ENCODE measurements around the gene SSTR5.
A peak's percentile ranks its signal among the peaks of the same experiment; 100 is the strongest.

Gene SSTR5

GRCh38 chr16:1093284-1094123, 21.0 kb downstream of the SSTR5 start:
- DNase-seq: peak; percentile 36 to 52

- no peak for DNase-seq
Observed at GRCh38 chr16:1094124-1094479, 21.6 kb downstream of the SSTR5 start.

DNA sequence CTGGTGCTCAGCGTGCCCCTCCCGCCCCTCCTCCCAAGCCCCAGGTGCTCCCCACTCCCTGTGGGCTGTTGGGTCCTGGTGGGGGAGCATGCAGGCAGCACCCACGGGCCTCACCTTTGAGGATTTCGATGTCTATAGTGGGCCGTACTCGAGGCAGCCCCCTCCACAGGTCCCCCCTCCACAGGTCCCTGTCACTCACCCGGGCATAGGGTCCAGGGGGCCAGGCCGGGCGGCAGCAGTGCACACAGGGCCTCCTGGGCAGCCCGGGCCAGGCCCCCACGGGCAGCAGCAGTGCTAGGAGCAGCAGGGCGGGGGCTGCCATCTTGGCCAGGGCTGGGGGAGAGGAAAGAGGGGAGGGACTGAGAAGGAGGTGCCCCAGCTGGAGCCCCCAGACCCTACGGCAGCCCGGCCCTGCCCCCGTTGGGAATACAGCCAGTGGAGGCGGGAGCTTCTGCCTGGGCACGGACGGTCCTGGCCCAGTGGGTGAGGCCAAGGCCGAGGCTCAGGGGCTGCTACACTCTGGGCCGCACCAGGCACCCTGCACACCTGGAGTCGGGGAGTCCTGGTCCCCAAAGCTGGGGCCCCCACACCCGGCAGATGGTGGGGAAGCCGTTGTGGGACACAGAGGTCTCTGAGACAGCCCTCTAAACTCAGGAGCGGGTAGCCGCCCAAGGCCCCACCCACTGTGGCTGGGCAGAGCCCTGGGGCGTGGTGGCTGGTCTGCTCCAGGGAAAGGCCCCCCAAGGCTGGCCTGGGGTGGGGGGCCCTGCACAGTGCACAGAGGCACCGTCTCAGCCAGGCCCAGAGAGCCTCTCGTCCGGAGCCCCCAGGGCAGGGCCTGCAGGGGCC, 22.3 kb downstream of the SSTR5 start:
- no peak for DNase-seq

- DNase-seq: no peak
Observed at GRCh38 chr16:1095450-1096168, 23.1 kb downstream of the SSTR5 start.

DNA sequence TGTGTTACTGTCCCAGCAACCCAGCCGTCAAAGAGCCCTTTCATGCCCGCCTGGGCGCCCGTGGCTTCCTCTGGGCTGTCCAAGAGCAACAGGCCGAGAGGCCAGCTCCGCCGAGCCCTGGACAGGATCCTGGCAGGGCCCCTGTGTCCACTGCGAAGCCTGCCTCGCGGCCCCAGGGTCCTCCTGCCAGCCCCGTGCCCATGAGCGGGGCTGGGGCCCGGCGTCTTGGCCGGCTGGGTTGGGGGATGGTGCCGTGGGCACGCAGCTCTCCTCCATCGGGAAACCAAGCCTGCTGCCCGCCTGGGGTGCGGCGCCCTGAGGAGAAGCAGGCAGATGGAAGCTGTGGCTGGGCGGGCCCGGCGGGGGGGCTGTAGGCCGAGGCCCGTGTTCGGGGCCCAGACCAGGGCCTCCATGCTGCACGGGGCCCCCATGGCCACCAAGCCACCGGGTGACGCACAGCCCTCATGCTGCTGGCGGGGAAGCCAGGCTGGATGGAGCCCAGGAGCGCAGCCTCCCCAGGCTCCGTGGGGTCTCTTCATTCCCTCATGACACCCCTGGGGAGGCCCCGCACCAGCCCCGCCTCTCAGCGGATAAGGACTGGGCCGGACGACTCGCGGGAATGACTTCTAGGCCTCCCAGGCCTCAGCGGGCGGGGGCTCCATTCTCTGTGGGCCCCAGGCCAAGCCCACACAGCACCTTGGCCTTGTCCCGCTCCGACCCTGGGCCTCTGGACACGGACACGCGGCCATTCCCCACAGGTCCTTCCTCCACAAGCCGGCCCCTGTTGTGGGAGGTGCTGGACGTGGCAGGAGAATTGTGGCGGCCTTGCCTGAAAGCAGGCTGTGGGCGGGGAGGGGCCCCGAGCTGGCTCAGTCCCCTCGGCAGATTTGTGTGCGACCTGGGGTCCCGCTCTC, 23.9 kb downstream of the SSTR5 start, which contains the start of gene C1QTNF8:
C1QTNF8 (minus strand) TSS at position 76 of the 914 bp plus-strand sequence. CDS start 1,322 bp downstream, outside the sequence.
- DNase-seq: no peak

DNA sequence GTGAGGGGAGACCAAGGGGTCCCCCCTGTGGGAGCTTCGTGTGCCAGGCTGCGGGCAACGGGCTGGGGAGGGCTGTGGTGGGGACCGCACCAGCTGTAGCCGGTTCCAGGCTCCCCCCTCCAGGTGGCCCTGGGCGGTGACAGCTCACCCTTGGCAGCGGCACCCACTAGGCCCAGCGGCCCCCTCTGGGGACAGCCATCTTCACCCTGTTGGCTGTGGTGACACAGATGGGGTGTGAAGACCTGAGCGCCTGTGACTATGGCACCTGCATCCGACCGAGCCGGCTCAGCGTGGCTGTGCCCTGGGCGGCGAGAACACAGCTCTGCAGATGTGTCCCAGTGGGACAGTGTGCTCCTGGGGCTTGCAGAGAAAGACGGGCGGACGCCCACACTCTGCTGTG, 24.6 kb downstream of the SSTR5 start:
- DNase-seq: no peak

GRCh38 chr16:1097800-1098199, 25.3 kb downstream of the SSTR5 start:
- no peak for DNase-seq

DNA sequence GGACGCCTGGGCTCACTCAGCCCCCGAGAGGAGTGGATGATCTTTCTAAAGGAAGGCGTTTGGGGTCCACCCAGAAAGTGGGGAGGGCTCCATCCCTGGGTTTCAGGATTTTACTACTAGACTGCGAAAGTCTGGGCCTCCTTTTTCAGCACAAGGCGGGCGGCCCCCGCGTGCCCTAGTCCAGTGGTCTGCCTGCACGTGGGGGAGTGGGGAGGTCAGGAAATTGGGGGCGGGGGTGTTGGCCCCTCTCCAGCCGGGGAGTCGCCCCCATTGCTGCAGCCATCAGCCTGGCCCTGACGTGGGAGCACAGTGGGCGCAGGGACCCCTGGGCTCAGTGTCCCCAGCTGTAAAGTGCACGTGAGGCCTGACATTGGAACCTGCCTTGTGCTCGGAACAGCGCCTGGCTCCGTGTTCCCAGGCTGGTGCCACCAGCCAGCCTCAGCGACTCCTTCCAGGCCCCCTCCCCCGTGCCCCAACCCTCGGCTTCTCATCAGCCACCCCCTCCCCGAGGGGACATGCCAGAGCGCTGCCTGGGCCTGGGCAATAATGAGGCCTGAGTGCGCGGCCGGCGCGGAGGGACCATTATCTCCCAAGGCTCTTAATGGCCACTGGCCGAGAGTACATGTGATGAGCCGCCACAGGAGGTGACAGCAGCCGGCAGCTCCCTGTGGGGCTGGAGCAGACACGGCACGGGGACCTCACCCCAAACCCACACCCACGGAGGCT, 25.9 kb downstream of the SSTR5 start:
- DNase-seq: no peak

DNA sequence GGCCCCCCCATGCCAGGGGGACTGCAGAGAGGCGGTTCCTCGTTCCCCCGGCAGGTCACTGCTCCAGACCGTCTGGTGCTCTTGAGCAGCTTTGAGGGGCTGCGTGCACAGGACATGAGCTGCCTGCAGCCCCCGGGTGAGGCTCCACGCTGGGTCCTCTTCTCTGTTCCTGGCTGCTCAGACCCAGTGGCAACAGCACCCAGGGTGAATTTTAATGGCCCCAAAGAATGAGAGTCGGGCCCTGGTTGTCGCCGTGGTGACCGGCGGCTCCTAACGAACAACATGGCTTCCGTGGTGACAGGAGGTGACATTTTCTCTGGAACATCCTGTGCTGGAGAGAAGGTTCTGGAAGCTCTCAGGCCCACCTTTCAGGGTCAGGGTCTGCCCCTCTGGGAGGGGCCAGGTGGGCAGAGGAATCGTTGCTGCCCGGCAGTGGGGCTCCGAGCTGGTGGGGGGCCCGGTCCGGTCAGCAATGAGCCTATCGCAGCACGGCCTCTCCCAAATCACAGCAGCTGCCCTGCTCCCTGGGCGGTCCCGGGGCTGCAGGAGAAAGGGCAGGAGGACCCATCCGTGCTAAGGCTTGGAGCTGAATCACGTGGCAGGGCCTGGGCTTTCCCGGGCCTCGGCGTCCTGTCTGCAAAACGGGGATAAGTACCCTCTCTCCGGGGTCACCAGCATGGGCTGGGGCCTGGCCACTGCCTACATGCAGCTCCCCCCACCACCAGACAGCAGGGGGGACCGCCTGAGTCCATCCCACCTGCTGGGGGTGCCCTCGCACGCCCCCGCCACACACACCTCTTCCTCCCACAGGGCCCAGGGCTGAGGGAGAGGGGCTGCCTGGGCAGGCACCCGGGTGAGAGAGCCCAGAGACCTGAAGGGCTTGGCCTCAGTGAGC, 26.9 kb downstream of the SSTR5 start:
- no peak for DNase-seq

- no peak for DNase-seq
Observed at GRCh38 chr16:1100084-1100800, 27.7 kb downstream of the SSTR5 start.

DNA sequence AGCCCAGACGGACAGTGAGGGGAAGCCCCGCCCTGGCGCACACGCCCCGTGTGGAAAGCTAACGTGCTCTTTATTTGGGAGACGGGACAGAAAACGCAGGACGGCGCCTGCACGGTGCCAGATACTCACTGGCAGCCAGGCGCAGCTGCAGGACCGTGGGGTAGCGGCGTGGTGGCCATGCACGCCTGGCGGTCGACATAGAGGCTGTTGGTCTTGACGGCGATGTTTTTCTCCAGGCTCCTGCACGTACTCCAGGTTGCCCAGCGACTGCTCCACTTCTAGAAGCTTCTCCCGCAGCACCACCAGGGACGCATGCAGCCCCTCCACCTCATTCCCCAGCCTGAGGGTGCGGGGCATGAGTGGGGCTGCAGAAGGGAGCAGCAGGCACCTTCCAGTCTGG, 28.6 kb downstream of the SSTR5 start:
- no peak for DNase-seq

DNA sequence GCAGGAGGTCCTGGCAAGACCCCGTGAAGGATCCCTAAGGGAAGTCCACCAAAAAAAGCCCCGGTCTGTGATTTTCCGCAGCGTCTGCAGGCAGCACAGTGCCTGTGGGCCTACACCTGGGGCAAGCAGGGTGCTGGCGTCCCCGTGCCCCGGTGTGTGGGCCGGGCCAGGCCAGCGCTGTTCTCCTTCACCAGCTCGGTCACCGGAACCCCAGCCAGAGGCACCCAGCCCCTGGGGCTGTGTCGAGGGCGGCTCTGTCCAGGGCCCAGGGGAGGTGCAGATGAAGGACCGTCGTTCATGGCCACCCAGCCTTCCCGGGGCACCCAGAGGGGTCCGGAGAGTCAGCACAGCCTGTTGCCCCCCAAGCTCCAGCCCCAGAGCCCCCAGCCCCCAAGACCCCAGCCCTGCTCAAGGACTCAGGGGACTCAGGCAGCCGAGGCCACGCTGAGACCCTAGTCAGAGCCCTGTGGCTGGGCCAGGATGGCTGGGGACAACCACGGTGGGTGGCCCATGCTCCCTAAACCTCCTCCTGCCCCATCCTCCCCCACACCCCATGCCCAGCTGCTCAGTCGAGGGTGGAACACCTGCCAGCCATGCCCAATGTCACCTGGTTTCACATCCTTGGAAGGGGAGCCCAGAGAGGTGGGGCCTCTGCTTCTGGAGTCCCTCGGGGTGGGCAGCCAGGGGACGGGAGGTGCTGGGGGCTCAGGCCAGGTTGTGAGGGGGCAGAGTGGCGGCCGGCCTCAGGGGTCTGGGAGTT, 29.2 kb downstream of the SSTR5 start:
- DNase-seq: no peak

- DNase-seq: no peak
Observed at GRCh38 chr16:1102333-1102700, 29.8 kb downstream of the SSTR5 start.

GRCh38 chr16:1102921-1103635, 30.5 kb downstream of the SSTR5 start:
- peak; percentile 76 to 84 for DNase-seq

DNA sequence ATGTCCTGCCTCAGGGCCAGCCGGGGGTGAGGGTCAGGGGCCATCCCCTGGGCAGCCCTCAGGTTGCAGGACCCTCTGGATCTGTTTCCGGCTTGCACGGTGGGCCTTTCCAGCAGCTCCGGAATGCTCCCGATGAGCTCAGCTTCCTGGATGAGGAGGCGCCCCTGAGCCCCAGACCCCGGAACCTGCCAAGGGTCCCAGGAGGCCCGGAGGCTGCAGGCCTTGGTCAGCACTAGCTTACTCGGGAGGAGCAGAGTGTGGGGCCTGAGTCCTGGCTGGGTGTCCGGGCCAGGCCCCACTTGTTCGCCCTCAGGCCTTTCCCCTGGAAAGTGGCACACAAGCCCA, 31.1 kb downstream of the SSTR5 start:
- DNase-seq: no peak

DNA sequence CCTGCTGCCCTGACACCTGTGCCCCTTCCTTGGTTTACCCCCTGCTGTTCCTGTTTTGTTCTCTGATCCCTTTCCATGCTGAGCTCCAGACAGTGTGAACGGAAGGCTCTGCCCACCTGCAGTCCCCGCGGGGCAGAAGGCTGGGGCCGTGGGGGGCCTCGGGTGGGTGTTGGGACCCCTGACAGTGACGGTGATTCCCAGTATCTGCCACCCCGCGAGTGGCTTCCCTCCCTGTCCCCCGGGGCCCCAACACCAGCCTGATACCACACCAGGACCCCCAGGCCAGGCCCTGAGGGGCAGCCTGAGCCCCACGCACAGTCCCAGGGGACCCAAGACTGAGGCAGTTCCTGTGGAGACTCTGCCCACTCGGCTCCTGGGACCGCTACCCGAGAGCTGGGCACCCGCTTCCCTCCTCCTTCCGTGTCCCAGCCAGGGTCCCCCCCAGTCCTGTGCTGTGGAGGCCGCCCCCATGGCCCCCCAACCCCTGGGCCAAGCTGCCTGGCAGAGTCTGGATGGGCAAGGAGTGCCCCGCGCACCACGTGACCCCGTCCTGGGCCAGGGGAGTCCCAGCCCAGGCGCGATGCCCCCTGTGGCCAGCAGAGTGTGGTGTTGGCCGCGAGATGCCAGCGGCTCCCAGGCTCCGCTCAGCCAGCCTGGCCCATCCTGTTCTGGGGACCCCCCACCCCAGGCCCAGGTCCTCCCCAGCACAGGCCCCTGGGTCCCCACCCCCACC, 33.5 kb downstream of the SSTR5 start:
- DNase-seq: peak; percentile 68 to 71

DNA sequence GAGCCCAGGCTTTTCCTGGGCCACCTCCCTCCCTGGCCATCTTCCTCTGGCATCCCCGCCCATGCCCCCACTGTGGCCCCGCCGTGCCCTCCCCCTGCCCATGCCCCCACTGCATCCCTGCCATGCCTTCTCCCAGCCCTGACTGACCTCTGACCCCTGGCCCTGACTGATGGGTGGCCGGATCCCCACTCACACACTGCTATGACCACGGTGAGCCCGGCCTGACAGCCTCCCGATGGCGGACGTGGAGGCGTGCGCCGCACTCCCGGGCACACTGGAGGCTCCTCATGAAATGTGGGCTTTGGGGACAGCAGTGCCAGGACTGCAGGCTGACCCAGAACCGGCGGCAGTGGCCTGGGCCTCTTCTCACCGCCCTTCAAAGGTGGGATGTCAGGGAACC, 34.1 kb downstream of the SSTR5 start:
- DNase-seq: no peak

DNA sequence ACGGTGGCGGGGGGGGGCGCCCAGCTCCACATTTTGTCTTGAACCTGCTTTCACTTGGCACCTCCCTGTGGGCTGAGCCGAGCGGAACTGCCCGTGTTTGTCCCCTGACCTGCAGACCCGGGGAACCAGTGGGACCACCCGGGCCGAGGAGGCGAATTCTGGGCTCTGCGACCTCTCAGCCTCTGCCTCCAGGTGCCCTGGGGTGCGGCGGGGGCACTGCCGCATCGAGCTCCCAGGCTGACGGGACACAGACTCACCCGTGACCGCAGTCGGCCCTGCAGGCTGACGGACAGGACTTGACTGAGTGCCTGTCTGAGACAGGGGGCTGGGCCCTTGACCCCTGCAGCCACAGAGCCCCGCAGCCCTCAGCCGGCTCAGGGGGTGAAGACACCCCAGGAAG, 34.6 kb downstream of the SSTR5 start:
- DNase-seq: no peak
